ENCODE data around the gene RASAL3.

- TF ChIP-seq, protein P1, sequence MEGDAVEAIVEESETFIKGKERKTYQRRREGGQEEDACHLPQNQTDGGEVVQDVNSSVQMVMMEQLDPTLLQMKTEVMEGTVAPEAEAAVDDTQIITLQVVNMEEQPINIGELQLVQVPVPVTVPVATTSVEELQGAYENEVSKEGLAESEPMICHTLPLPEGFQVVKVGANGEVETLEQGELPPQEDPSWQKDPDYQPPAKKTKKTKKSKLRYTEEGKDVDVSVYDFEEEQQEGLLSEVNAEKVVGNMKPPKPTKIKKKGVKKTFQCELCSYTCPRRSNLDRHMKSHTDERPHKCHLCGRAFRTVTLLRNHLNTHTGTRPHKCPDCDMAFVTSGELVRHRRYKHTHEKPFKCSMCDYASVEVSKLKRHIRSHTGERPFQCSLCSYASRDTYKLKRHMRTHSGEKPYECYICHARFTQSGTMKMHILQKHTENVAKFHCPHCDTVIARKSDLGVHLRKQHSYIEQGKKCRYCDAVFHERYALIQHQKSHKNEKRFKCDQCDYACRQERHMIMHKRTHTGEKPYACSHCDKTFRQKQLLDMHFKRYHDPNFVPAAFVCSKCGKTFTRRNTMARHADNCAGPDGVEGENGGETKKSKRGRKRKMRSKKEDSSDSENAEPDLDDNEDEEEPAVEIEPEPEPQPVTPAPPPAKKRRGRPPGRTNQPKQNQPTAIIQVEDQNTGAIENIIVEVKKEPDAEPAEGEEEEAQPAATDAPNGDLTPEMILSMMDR (conservative IDR thresholded peaks at IDR 0.05 in 1 of 2, IDR thresholded peaks at IDR 0.05 in 1 of 2; ENCODE audit: low read depth in 1 of 2, low read length in 2 of 2): no peak
- TF ChIP-seq EZH2 (IDR thresholded peaks at IDR 0.05; ENCODE audit: low read length, missing control alignments): no peak
Measured at GRCh38 chr19:15506074-15506571, 41.8 kb upstream of the RASAL3 start.

All from fibroblast of lung (primary cell).